GM12878 (cell line): Measurements from ENCODE around the gene CARM1. TPM values are rescaled to one million over a fixed set of nuclear protein-coding genes. Genes with fewer than 3 reads are reported as not detected.
A peak's percentile ranks its signal among the peaks of the same experiment; 100 is the strongest.

Experiments
- BRCA1 ChIP-seq: IDR thresholded peaks from 2 replicates; pipeline ENCODE4 v1.6.1; 2011; ENCODE audit warnings: low read depth, low read length, improper control_type of control experiment
- CBFB ChIP-seq: IDR thresholded peaks from 2 replicates; pipeline ENCODE4 v1.6.1; 2016; ENCODE audit warnings: antibody characterized with exemption, low read depth
- CBX3 ChIP-seq: fragments of 200-600 bp; sonication (generic); IDR thresholded peaks from 2 replicates; pipeline ENCODE4 v1.6.1; 2016; ENCODE audit warnings: low read depth, borderline replicate concordance
- CREB1 ChIP-seq: IDR thresholded peaks from 2 replicates; pipeline ENCODE4 v1.6.1; 2012; ENCODE audit warnings: low read depth, mild to moderate bottlenecking, inconsistent platforms
- EED ChIP-seq: sonication (generic); IDR thresholded peaks from 2 replicates; pipeline ENCODE4 v1.6.1; 2016; ENCODE audit warnings: antibody characterized with exemption, low read depth
- FOS ChIP-seq: IDR thresholded peaks from 3 replicates; pipeline ENCODE4 v1.6.1; 2011; ENCODE audit warnings: borderline replicate concordance; ENCODE audit not compliant: insufficient read length; ENCODE audit errors: extremely low read depth
- LARP7 ChIP-seq: fragments of 450-650 bp; IDR thresholded peaks from 2 replicates; pipeline ENCODE4 v1.6.1; 2017; ENCODE audit warnings: mild to moderate bottlenecking
- MLLT1 ChIP-seq: fragments of 450-650 bp; IDR thresholded peaks from 2 replicates; pipeline ENCODE4 v1.6.1; 2016; ENCODE audit warnings: mild to moderate bottlenecking
- MXI1 ChIP-seq: fragments of 150-350 bp; IDR thresholded peaks from 2 replicates; pipeline ENCODE4 v1.6.1; 2011; ENCODE audit warnings: low read depth, mild to moderate bottlenecking, inconsistent platforms, low read length, improper control_type of control experiment
- NFYA ChIP-seq: IDR thresholded peaks from 2 replicates; pipeline ENCODE4 v1.6.1; 2011; ENCODE audit warnings: low read depth, mild to moderate bottlenecking, low read length, improper control_type of control experiment, borderline replicate concordance
- POLR2A ChIP-seq: IDR thresholded peaks from 2 replicates; pipeline ENCODE4 v1.6.1; 2011; ENCODE audit warnings: low read depth, mild to moderate bottlenecking, low read length
- POLR2AphosphoS2 ChIP-seq: IDR thresholded peaks from 2 replicates; pipeline ENCODE4 v1.6.1; 2011; ENCODE audit warnings: low read depth, mild to moderate bottlenecking, low read length, improper control_type of control experiment, moderate library complexity
- RB1 ChIP-seq: fragments of 450-650 bp; formaldehyde crosslinking; IDR thresholded peaks from 2 replicates; pipeline ENCODE4 v1.6.1; 2017; ENCODE audit warnings: mild to moderate bottlenecking, borderline replicate concordance
- SKIL ChIP-seq: fragments of 450-650 bp; IDR thresholded peaks from 2 replicates; pipeline ENCODE4 v1.6.1; 2017; ENCODE audit warnings: mild to moderate bottlenecking, low read depth, inconsistent platforms; ENCODE audit not compliant: poor library complexity, severe bottlenecking
- SMC3 ChIP-seq: IDR thresholded peaks from 2 replicates; pipeline ENCODE4 v1.6.1; 2011; ENCODE audit warnings: low read length, improper control_type of control experiment, borderline replicate concordance
- SREBF1 ChIP-seq: IDR thresholded peaks from 2 replicates; pipeline ENCODE4 v1.6.1; 2012; ENCODE audit warnings: mild to moderate bottlenecking, low read length
- TAF1 ChIP-seq: IDR thresholded peaks from 2 replicates; pipeline ENCODE4 v1.6.1; 2011; ENCODE audit warnings: mild to moderate bottlenecking, low read depth, low read length, borderline replicate concordance
- TCF12 ChIP-seq: IDR thresholded peaks from 2 replicates; pipeline ENCODE4 v1.6.1; 2011; ENCODE audit warnings: low read depth, mild to moderate bottlenecking, low read length
- USF1 ChIP-seq: IDR thresholded peaks from 2 replicates; pipeline ENCODE4 v1.6.1; 2011; ENCODE audit warnings: borderline replicate concordance, low read depth, mild to moderate bottlenecking, moderate library complexity, mixed read lengths, low read length; ENCODE audit not compliant: insufficient read depth; ENCODE audit errors: extremely low read length
- ZBED1 ChIP-seq: IDR thresholded peaks from 2 replicates; pipeline ENCODE4 v1.6.1; 2016; ENCODE audit warnings: borderline replicate concordance
- ZNF24 ChIP-seq: fragments of 450-650 bp; IDR thresholded peaks from 2 replicates; pipeline ENCODE4 v1.6.1; 2017; ENCODE audit warnings: antibody characterized with exemption, mild to moderate bottlenecking
- polyA plus RNA-seq, 11 experiments: library from polyadenylated mRNA; depleted of rRNA in 4 of 11; unstranded in 6 of 11; stranded (reverse) in 5 of 11; fragments of >200 nt; fragmentation: Nextera tagmentation in 4 of 11; fragmentation: Illumina TruSeq in 1 of 11; extraction: Ambion mirVana in 4 of 11; extraction: Trizol in 1 of 11; gene quantifications; 1 replicate in 1 of 11; 2 replicates in 10 of 11; pipeline versions ENCODE4 v1.2.1 to v1.2.3, GENCODE V29; 2011 to 2016; ENCODE audit warnings: inconsistent platforms in 2 of 11, missing spikeins in 2 of 11, low read depth in 1 of 11
- total RNA-seq, 4 experiments: library from RNA; depleted of rRNA in 3 of 4; stranded (reverse); fragments of >200 nt in 3 of 4; fragmentation: Illumina TruSeq in 1 of 4; extraction: Trizol in 1 of 4; gene quantifications; 2 replicates each; pipeline versions ENCODE4 v1.2.1 to v1.2.3, GENCODE V29; 2013 to 2021
- TF ChIP-seq, protein P1 (sequence below): fragments of 450-650 bp; IDR thresholded peaks from 2 replicates; pipeline ENCODE4 v1.6.1; 2018; ENCODE audit warnings: mild to moderate bottlenecking, low read depth, moderate library complexity; ENCODE audit not compliant: partially characterized antibody

CARM1 gene
- total and polyA plus RNA-seq, 10 of the 15 experiments (the other 5 are each of a cell fraction or from before 2014, with no cell fraction given): 0.45 to 116 (median 39.7) TPM

- TF ChIP-seq, protein P1, sequence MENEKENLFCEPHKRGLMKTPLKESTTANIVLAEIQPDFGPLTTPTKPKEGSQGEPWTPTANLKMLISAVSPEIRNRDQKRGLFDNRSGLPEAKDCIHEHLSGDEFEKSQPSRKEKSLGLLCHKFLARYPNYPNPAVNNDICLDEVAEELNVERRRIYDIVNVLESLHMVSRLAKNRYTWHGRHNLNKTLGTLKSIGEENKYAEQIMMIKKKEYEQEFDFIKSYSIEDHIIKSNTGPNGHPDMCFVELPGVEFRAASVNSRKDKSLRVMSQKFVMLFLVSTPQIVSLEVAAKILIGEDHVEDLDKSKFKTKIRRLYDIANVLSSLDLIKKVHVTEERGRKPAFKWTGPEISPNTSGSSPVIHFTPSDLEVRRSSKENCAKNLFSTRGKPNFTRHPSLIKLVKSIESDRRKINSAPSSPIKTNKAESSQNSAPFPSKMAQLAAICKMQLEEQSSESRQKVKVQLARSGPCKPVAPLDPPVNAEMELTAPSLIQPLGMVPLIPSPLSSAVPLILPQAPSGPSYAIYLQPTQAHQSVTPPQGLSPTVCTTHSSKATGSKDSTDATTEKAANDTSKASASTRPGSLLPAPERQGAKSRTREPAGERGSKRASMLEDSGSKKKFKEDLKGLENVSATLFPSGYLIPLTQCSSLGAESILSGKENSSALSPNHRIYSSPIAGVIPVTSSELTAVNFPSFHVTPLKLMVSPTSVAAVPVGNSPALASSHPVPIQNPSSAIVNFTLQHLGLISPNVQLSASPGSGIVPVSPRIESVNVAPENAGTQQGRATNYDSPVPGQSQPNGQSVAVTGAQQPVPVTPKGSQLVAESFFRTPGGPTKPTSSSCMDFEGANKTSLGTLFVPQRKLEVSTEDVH: no peak
- TF ChIP-seq POLR2AphosphoS2: no peak
- peak; percentile 58; the same call in 1 of the 2 replicates for TF ChIP-seq MXI1
- TF ChIP-seq ZBED1: peak; percentile 53; the same call in 1 of the 2 replicates
- no peak for TF ChIP-seq BRCA1
- peak; percentile 64; the same call in 1 of the 2 replicates for TF ChIP-seq POLR2A
- TF ChIP-seq NFYA: no peak
- TF ChIP-seq RB1: 0 out of 2 replicates have a peak, but pooled peaks have one; percentile 45
- TF ChIP-seq ZNF24: peak; percentile 39; the same call in 1 of the 2 replicates
- TF ChIP-seq TCF12: peak; percentile 55
- TF ChIP-seq MLLT1: peak; percentile 27; the same call in 1 of the 2 replicates
- TF ChIP-seq USF1: peak; percentile 55
- TF ChIP-seq CBX3: no peak
- TF ChIP-seq LARP7: no peak; the same call in 1 of the 2 replicates
- TF ChIP-seq SKIL: peak; percentile 68
- peak; percentile 73 for TF ChIP-seq CBFB
- 0 out of 2 replicates have a peak, but pooled peaks have one; percentile 29 for TF ChIP-seq TAF1
- peak; percentile 67 for TF ChIP-seq CREB1
- TF ChIP-seq SREBF1: no peak
- no peak for TF ChIP-seq FOS
- no peak for TF ChIP-seq SMC3
- TF ChIP-seq EED: peak; percentile 100
Measured at GRCh38 chr19:10876459-10877240, 5.3 kb downstream of the CARM1 start (continued).
